Stimulated activated CD4-positive, alpha-beta T cell treated with anti-CD3 and anti-CD28 coated beads, TNF-alpha, amount 100 ng/mL, for 4 hours (primary cell): ENCODE data around the gene WNT8A.

ENCODE experiments used
- DNase-seq, 3 experiments: peaks; one replicate each; pipeline ENCODE4 v3.0.0-alpha.2; 2020; ENCODE audit warnings: low read depth in 3 of 3

Gene WNT8A

GRCh38 chr5:138140268-138140667, 56.4 kb downstream of the WNT8A start:
- DNase-seq, result no peak
